Liver (tissue), 9 donors: ENCODE data around the gene GCKR. TPM values are rescaled to one million over a fixed set of nuclear protein-coding genes. Genes with fewer than 3 reads are reported as not detected.

Experiments
- DNase-seq: peaks from one replicate; pipeline ENCODE4 v3.0.0-alpha.2; 2017; ENCODE audit warnings: low spot score
- H3K27ac ChIP-seq, 2 donors: one replicate each; pipeline ENCODE4 v1.7.0; 2013; ENCODE audit warnings: inconsistent platforms in 2 of 2, low read length in 2 of 2, control low read depth in 1 of 2, low read depth in 1 of 2, mild to moderate bottlenecking in 1 of 2
- H3K27me3 ChIP-seq, 4 donors: one replicate each; pipeline versions ENCODE4 v1.6.1 to v1.7.0; 2013; ENCODE audit warnings: low read length in 3 of 4, inconsistent platforms in 1 of 4, mild to moderate bottlenecking in 1 of 4, moderate library complexity in 1 of 4; ENCODE audit not compliant: control insufficient read depth in 4 of 4, insufficient read depth in 4 of 4
- H3K36me3 ChIP-seq, 4 donors: one replicate each; pipeline versions ENCODE4 v1.6.1 to v1.7.0; 2013; ENCODE audit warnings: low read length in 3 of 4, mild to moderate bottlenecking in 3 of 4, low read depth in 1 of 4, moderate library complexity in 1 of 4; ENCODE audit not compliant: control insufficient read depth in 4 of 4, insufficient read depth in 3 of 4
- H3K4me1 ChIP-seq, 4 donors: one replicate each; pipeline versions ENCODE4 v1.6.1 to v1.7.0; 2013; ENCODE audit warnings: low read length in 3 of 4, mild to moderate bottlenecking in 3 of 4, moderate library complexity in 1 of 4; ENCODE audit not compliant: control insufficient read depth in 4 of 4, insufficient read depth in 4 of 4
- H3K4me3 ChIP-seq, 3 donors: one replicate each; pipeline versions ENCODE4 v1.6.1 to v1.7.0; 2013; ENCODE audit warnings: low read length in 3 of 3, control low read depth in 1 of 3, low read depth in 1 of 3, mild to moderate bottlenecking in 1 of 3
- H3K9ac ChIP-seq, 2 donors: one replicate each; pipeline ENCODE4 v1.7.0; 2013; ENCODE audit warnings: low read length in 2 of 2, mild to moderate bottlenecking in 2 of 2, moderate library complexity in 2 of 2, control low read depth in 1 of 2, low read depth in 1 of 2
- H3K9me3 ChIP-seq, 4 donors: one replicate each; pipeline versions ENCODE4 v1.6.1 to v1.7.0; 2013; ENCODE audit warnings: low read length in 3 of 4; ENCODE audit not compliant: control insufficient read depth in 4 of 4
- ATF3 ChIP-seq: IDR thresholded peaks from 2 replicates; pipeline ENCODE4 v1.6.1; 2016; ENCODE audit warnings: antibody characterized with exemption
- CTCF ChIP-seq: fragments of 150-350 bp; IDR thresholded peaks from 2 replicates; pipeline ENCODE4 v1.5.1; 2017; ENCODE audit warnings: improper control_type of control experiment, low read depth, low read length; ENCODE audit not compliant: missing input control
- EGR1 ChIP-seq, 2 donors: IDR thresholded peaks; 2 replicates each; pipeline ENCODE4 v1.6.1; 2016 to 2018; ENCODE audit warnings: antibody characterized with exemption in 2 of 2, low read depth in 2 of 2
- FOXA1 ChIP-seq: IDR thresholded peaks from 2 replicates; pipeline ENCODE4 v1.6.1; 2016; ENCODE audit warnings: antibody characterized with exemption
- FOXA2 ChIP-seq: IDR thresholded peaks from 2 replicates; pipeline ENCODE4 v1.6.1; 2016; ENCODE audit warnings: antibody characterized with exemption
- GABPA ChIP-seq, 2 donors: IDR thresholded peaks in 1 of 2; conservative IDR thresholded peaks in 1 of 2; 2 replicates each; pipeline ENCODE4 v1.6.1; 2016; ENCODE audit warnings: antibody characterized with exemption in 2 of 2, mild to moderate bottlenecking in 1 of 2, moderate library complexity in 1 of 2
- HNF4A ChIP-seq, 2 donors: conservative IDR thresholded peaks; 2 replicates each; pipeline ENCODE4 v1.6.1; 2016; ENCODE audit warnings: antibody characterized with exemption in 2 of 2, mild to moderate bottlenecking in 2 of 2
- HNF4G ChIP-seq: IDR thresholded peaks from 2 replicates; pipeline ENCODE4 v1.6.1; 2016; ENCODE audit warnings: antibody characterized with exemption
- JUND ChIP-seq, 2 donors: IDR thresholded peaks; 2 replicates each; pipeline ENCODE4 v1.6.1; 2016; ENCODE audit warnings: antibody characterized with exemption in 2 of 2
- MAX ChIP-seq: IDR thresholded peaks from 2 replicates; pipeline ENCODE4 v1.6.1; 2016; ENCODE audit warnings: antibody characterized with exemption
- NR2F2 ChIP-seq: IDR thresholded peaks from 2 replicates; pipeline ENCODE4 v1.6.1; 2016; ENCODE audit warnings: antibody characterized with exemption
- RAD21 ChIP-seq, 2 donors: IDR thresholded peaks; 2 replicates each; pipeline ENCODE4 v1.6.1; 2016; ENCODE audit warnings: antibody characterized with exemption in 2 of 2, mild to moderate bottlenecking in 2 of 2
- REST ChIP-seq: IDR thresholded peaks from 2 replicates; pipeline ENCODE4 v1.6.1; 2016; ENCODE audit warnings: antibody characterized with exemption, mild to moderate bottlenecking
- RXRA ChIP-seq, 2 donors: IDR thresholded peaks; 2 replicates each; pipeline ENCODE4 v1.6.1; 2017 to 2018; ENCODE audit warnings: antibody characterized with exemption in 2 of 2, mild to moderate bottlenecking in 1 of 2
- SP1 ChIP-seq: IDR thresholded peaks from 2 replicates; pipeline ENCODE4 v1.6.1; 2018; ENCODE audit warnings: antibody characterized with exemption, mild to moderate bottlenecking
- TAF1 ChIP-seq: conservative IDR thresholded peaks from 2 replicates; pipeline ENCODE4 v1.6.1; 2016; ENCODE audit warnings: antibody characterized with exemption, mild to moderate bottlenecking
- YY1 ChIP-seq: IDR thresholded peaks from 2 replicates; pipeline ENCODE4 v1.6.1; 2016; ENCODE audit warnings: antibody characterized with exemption, mild to moderate bottlenecking
- ZBTB33 ChIP-seq: IDR thresholded peaks from 2 replicates; pipeline ENCODE4 v1.6.1; 2016; ENCODE audit warnings: antibody characterized with exemption
- WGBS: extraction: QIAGEN DNeasy Blood & Tissue Kit; methylation state at CpG from one replicate; pipeline ENCODE4 v1.1.7; 2013; 5-methylcytosine and 5-hydroxymethylcytosine counted together
- polyA plus RNA-seq, 2 donors: library from polyadenylated mRNA; stranded (reverse) in 1 of 2; unstranded in 1 of 2; fragments of 200-250 nt in 1 of 2; fragments of >200 nt in 1 of 2; fragmentation: Nextera tagmentation in 1 of 2; extraction: Ambion mirVana in 1 of 2; gene quantifications; one replicate each; pipeline versions ENCODE4 v1.2.1 to v1.2.3, GENCODE V29; 2013 to 2015
- total RNA-seq, 2 donors: library from RNA; depleted of rRNA; stranded (reverse); fragments of >200 nt; gene quantifications; one replicate each; pipeline ENCODE4 v1.2.3, GENCODE V29; 2014
- donor health status: healthy.
- donor health status: healthy.
- donor health status: healthy.
- donor health status: healthy.
- donor health status: healthy.

The GCKR gene
- total and polyA plus RNA-seq, 4 donors: 9.6 to 173 (median 79.4) TPM

- TF ChIP-seq HNF4G (no peak), FOXA1 (no peak), YY1 (peak; percentile 71), HNF4A (conservative IDR thresholded peaks at IDR 0.05) (no peak), ZBTB33 (peak; percentile 80), TAF1 (peak; percentile 92), JUND (IDR thresholded peaks at IDR 0.05) (peak in 1 of 2 donors; percentile 46), EGR1 (IDR thresholded peaks at IDR 0.05; ENCODE audit: low read depth in 2 of 2) (no peak), GABPA (IDR thresholded peaks at IDR 0.05 in 1 of 2, conservative IDR thresholded peaks at IDR 0.05 in 1 of 2) (peak in 1 of 2 donors; percentile 71), RAD21 (IDR thresholded peaks at IDR 0.05) (peak in 1 of 2 donors; percentile 40), NR2F2 (peak; percentile 43), SP1 (peak; percentile 82), RXRA (IDR thresholded peaks at IDR 0.05) (peak; percentile 53 to 63), CTCF (no peak), REST (peak; percentile 93), FOXA2 (no peak), MAX (peak; percentile 91), ATF3 (no peak)
- Histone ChIP-seq H3K4me3 (peak within 1 kb of the TSS; percentile 44 to 80 (median 68)), H3K9ac (peak within 1 kb of the TSS; percentile 23 to 76), H3K36me3 (peaks cover 7 to 19% (median 12%) of the 10 kb centered on the region in 4 donors), H3K4me1 (peaks cover 2 to 25% (median 14%) of the 10 kb centered on the region in 4 donors), H3K27me3 (no peaks in the 10 kb centered on the region), H3K27ac (peak within 1 kb of the TSS; percentile 70 to 90), H3K9me3 (no peaks in the 10 kb centered on the region)
- 8% methylated on average over 43 of the region's 43 CpGs for WGBS
- peak; percentile 98 for DNase-seq
Observed at GRCh38 chr2:27489498-27490397, 6.9 kb upstream of the GCKR start, which contains the start of gene IFT172. Gene IFT172, minus strand, starts transcription at chr2:27489743. Its CDS starts 90 bp downstream, at chr2:27489653.
